Measurements from ENCODE around the gene CACNA1C. TPM values are rescaled to one million over a fixed set of nuclear protein-coding genes. Genes with fewer than 3 reads are reported as not detected.

Gene CACNA1C
- total RNA-seq, 2 experiments from 2014 or later: 0.69 to 1.4 TPM

DNA sequence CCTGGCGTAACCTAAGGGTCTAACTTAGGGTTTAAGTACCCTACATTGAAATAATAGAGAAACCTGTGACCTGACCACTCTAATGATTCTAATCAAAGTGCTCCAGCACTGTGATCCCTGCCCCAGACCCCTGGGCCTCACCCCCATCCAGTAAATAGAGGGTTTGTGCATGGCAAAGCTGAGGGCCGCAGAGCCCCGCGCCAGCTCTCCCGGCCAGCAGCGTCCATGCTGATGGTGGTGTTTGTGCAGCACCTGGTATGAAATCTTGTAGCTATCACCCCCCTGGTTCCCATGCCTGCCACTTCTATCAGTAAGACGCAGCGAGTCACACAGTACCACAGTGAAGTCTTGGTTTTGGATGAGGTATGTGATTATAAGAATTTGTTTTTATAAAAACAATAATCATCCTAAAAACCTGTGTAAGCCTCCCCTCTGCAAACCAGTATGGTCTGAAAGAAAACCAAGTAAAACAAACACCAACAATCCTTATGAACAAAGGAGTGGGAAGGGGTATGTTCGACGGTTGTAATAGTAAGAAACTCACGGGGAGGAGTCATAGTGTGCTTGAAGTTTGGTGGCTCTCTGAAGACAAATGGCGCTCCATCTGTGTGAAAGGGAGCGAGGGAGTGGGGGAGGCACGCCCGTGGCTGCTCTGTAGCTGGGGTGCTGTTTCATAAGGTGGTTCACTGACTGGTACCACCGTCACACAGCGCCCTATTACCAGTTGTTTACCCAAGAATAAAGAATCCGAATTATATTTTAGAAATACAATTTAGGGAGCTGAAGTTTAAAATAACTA is 156.2 kb downstream of the CACNA1C start:
- peaks cover 14% of the 10 kb centered on the region for H3K4me1 ChIP-seq (ENCODE audit: insufficient read depth, low read length, poor library complexity, severe bottlenecking)
- no peaks in the 10 kb centered on the region for H3K9me3 ChIP-seq (ENCODE audit: low read length)
- H4K20me1 ChIP-seq (ENCODE audit: insufficient read depth, low read length): no peaks in the 10 kb centered on the region
- no peaks in the 10 kb centered on the region; the same call in 1 of the 2 replicates for H3K36me3 ChIP-seq (ENCODE audit: insufficient read depth, low read length)
- DNase-seq (ENCODE audit: low spot score): no peak
- no peak overlapping the region for H3K27ac ChIP-seq (ENCODE audit: low read depth, low read length, poor library complexity, severe bottlenecking)
- no TSS peak for BruUV-seq (replicated peaks)
- no peak overlapping the region for H2AFZ ChIP-seq (ENCODE audit: low read length)
- intact Hi-C loops (cut with micrococcal nuclease; ENCODE audit: unreplicated experiment): no loop called here
- H3K4me3 ChIP-seq (ENCODE audit: low read depth, low read length, poor library complexity, severe bottlenecking): no peak overlapping the region
- TF ChIP-seq, protein P1, sequence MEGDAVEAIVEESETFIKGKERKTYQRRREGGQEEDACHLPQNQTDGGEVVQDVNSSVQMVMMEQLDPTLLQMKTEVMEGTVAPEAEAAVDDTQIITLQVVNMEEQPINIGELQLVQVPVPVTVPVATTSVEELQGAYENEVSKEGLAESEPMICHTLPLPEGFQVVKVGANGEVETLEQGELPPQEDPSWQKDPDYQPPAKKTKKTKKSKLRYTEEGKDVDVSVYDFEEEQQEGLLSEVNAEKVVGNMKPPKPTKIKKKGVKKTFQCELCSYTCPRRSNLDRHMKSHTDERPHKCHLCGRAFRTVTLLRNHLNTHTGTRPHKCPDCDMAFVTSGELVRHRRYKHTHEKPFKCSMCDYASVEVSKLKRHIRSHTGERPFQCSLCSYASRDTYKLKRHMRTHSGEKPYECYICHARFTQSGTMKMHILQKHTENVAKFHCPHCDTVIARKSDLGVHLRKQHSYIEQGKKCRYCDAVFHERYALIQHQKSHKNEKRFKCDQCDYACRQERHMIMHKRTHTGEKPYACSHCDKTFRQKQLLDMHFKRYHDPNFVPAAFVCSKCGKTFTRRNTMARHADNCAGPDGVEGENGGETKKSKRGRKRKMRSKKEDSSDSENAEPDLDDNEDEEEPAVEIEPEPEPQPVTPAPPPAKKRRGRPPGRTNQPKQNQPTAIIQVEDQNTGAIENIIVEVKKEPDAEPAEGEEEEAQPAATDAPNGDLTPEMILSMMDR (conservative IDR thresholded peaks at IDR 0.05; ENCODE audit: low read length): no peak
- no peak for TF ChIP-seq EZH2phosphoT487 (IDR thresholded peaks at IDR 0.05; ENCODE audit: borderline replicate concordance, low read depth, low read length)
- H3K79me2 ChIP-seq (ENCODE audit: insufficient read depth, low read depth, low read length): no peaks in the 10 kb centered on the region
- H3K9me2 ChIP-seq (ENCODE audit: insufficient read depth, low read length): no peaks in the 10 kb centered on the region
- ChIA-PET CTCF (ENCODE audit: unreplicated experiment) (no interaction called here), POLR2A (interaction anchor here (0.8 to 1.3 kb wide), 3 partner anchors 11 to 75 kb away, joined by 3 read pairs; no protein-coding TSS in a partner anchor)
- H3K4me2 ChIP-seq (ENCODE audit: low read length): no peak overlapping the region

DNA sequence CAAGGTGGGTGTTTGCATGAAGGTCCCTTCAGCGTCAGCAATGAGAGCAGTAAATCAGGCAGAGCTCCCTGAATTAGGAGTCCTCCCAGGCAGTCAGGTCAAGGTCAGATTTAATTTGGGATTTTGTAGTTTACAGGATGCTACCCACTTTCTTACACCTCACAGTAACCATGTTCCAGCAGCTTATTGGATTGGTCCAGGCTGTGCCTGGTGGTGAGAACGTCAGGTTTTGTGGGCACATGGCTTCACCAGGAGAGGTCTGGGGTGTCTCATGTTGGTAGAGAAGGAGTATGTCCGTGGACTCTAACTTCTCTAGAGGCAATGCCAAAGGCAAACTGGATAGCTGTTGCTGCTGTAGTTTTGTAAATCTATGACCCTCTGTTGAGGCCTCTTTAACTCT is 158.3 kb downstream of the CACNA1C start:
- H3K4me1 ChIP-seq (ENCODE audit: insufficient read depth, low read length, poor library complexity, severe bottlenecking): peaks cover 14% of the 10 kb centered on the region
- POLR2A ChIA-PET: interaction anchor here (1.2 kb wide), 1 partner anchor 18 kb away, joined by 3 read pairs; no protein-coding TSS in a partner anchor

More for the DNA sequence above, 158.3 kb downstream of the CACNA1C start:
- Histone ChIP-seq H3K4me3 (ENCODE audit: low read depth, low read length, poor library complexity, severe bottlenecking) (no peak overlapping the region), H4K20me1 (ENCODE audit: insufficient read depth, low read length) (no peaks in the 10 kb centered on the region), H3K9me2 (ENCODE audit: insufficient read depth, low read length) (no peaks in the 10 kb centered on the region), H3K9me3 (ENCODE audit: low read length) (no peaks in the 10 kb centered on the region), H3K4me2 (ENCODE audit: low read length) (no peak overlapping the region), H3K79me2 (ENCODE audit: insufficient read depth, low read depth, low read length) (no peaks in the 10 kb centered on the region), H2AFZ (ENCODE audit: low read length) (no peak overlapping the region), H3K27ac (ENCODE audit: low read depth, low read length, poor library complexity, severe bottlenecking) (no peak overlapping the region), H3K36me3 (ENCODE audit: insufficient read depth, low read length) (no peaks in the 10 kb centered on the region; the same call in 1 of the 2 replicates)
- CTCF ChIA-PET (ENCODE audit: unreplicated experiment): interaction anchor here (1.5 kb wide), 1 partner anchor 9 kb away, joined by 3 read pairs; no protein-coding TSS in a partner anchor
- intact Hi-C loops (cut with micrococcal nuclease; ENCODE audit: unreplicated experiment): no loop called here
- TF ChIP-seq EZH2phosphoT487 (IDR thresholded peaks at IDR 0.05; ENCODE audit: borderline replicate concordance, low read depth, low read length): no peak
- TF ChIP-seq, protein P1 (conservative IDR thresholded peaks at IDR 0.05; ENCODE audit: low read length): no peak
- no TSS peak for BruUV-seq (replicated peaks)
- DNase-seq (ENCODE audit: low spot score): no peak
